Breast epithelium (tissue), 3 donors: ENCODE measurements around the gene KRT78.

Experiments used
- POLR2A ChIP-seq: fragments of 450-650 bp; IDR thresholded peaks from one replicate; pipeline ENCODE4 v1.6.1; 2016; ENCODE audit warnings: antibody characterized with exemption, mild to moderate bottlenecking, moderate library complexity
- TF ChIP-seq, protein P1 (sequence below), 3 donors: fragments of 450-650 bp; IDR thresholded peaks; one replicate each; pipeline ENCODE4 v1.5.1; 2016 to 2017; ENCODE audit warnings: antibody characterized with exemption in 3 of 3, mild to moderate bottlenecking in 3 of 3, moderate library complexity in 3 of 3

GRCh38 chr12:52795694-52796428 lies 52.9 kb downstream of the KRT78 start, which contains the start of gene KRT3:
- TF ChIP-seq, protein P1, sequence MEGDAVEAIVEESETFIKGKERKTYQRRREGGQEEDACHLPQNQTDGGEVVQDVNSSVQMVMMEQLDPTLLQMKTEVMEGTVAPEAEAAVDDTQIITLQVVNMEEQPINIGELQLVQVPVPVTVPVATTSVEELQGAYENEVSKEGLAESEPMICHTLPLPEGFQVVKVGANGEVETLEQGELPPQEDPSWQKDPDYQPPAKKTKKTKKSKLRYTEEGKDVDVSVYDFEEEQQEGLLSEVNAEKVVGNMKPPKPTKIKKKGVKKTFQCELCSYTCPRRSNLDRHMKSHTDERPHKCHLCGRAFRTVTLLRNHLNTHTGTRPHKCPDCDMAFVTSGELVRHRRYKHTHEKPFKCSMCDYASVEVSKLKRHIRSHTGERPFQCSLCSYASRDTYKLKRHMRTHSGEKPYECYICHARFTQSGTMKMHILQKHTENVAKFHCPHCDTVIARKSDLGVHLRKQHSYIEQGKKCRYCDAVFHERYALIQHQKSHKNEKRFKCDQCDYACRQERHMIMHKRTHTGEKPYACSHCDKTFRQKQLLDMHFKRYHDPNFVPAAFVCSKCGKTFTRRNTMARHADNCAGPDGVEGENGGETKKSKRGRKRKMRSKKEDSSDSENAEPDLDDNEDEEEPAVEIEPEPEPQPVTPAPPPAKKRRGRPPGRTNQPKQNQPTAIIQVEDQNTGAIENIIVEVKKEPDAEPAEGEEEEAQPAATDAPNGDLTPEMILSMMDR (IDR thresholded peaks at IDR 0.05): no peak
- TF ChIP-seq POLR2A: no peak
